Mesenchymal stem cell (in vitro differentiated cells and primary cell): Measurements from ENCODE around the gene C6orf47.

Experiments
- DNase-seq: peaks from one replicate; pipeline ENCODE4 v3.0.0-alpha.2; 2013
- H2AFZ ChIP-seq: one replicate; pipeline ENCODE4 v1.6.1; 2013; ENCODE audit warnings: low read depth, mild to moderate bottlenecking, control low read depth, inconsistent platforms, low read length, moderate library complexity
- H2AK5ac ChIP-seq: 2 replicates; pipeline ENCODE4 v1.6.1; 2013; ENCODE audit warnings: low read length, moderate library complexity, mild to moderate bottlenecking, inconsistent platforms; ENCODE audit not compliant: severe bottlenecking
- H2BK120ac ChIP-seq: one replicate; pipeline ENCODE4 v1.6.1; 2013; ENCODE audit warnings: low read depth, mild to moderate bottlenecking, inconsistent platforms, low read length, moderate library complexity
- H2BK12ac ChIP-seq, 2 experiments: one replicate each; pipeline ENCODE4 v1.6.1; 2013; ENCODE audit warnings: inconsistent platforms in 2 of 2, low read length in 2 of 2, mild to moderate bottlenecking in 2 of 2, moderate library complexity in 2 of 2, control low read depth in 1 of 2
- H2BK15ac ChIP-seq: one replicate; pipeline ENCODE4 v1.6.1; 2013; ENCODE audit warnings: mild to moderate bottlenecking, low read depth, inconsistent platforms; ENCODE audit not compliant: poor library complexity, severe bottlenecking
- H2BK5ac ChIP-seq: 2 replicates; pipeline ENCODE4 v1.6.1; 2013; ENCODE audit warnings: low read depth, mild to moderate bottlenecking, low read length, control low read depth, inconsistent platforms; ENCODE audit not compliant: poor library complexity, severe bottlenecking
- H3K14ac ChIP-seq, 2 experiments: one replicate each; pipeline ENCODE4 v1.6.1; 2013; ENCODE audit warnings: inconsistent platforms in 2 of 2, low read length in 2 of 2, control low read depth in 1 of 2, mild to moderate bottlenecking in 1 of 2, moderate library complexity in 1 of 2
- H3K18ac ChIP-seq, 2 experiments: one replicate each; pipeline ENCODE4 v1.6.1; 2013; ENCODE audit warnings: inconsistent platforms in 2 of 2, low read length in 2 of 2, control low read depth in 1 of 2, low read depth in 1 of 2, mild to moderate bottlenecking in 1 of 2
- H3K23ac ChIP-seq, 2 experiments: one replicate each; pipeline ENCODE4 v1.6.1; 2013; ENCODE audit warnings: inconsistent platforms in 2 of 2, low read length in 2 of 2, mild to moderate bottlenecking in 2 of 2, moderate library complexity in 2 of 2, control low read depth in 1 of 2
- H3K27ac ChIP-seq: 2 replicates; pipeline ENCODE4 v1.5.1; 2013; ENCODE audit warnings: mild to moderate bottlenecking, moderate library complexity, low read length, control low read depth, inconsistent platforms; ENCODE audit not compliant: poor library complexity, severe bottlenecking
- H3K27me3 ChIP-seq, 2 experiments: 2 replicates each; pipeline versions ENCODE4 v1.6.1 to v1.7.0; 2013; ENCODE audit warnings: low read length in 2 of 2, mild to moderate bottlenecking in 2 of 2, moderate library complexity in 2 of 2, control low read depth in 1 of 2, inconsistent platforms in 1 of 2; ENCODE audit not compliant: control insufficient read depth in 1 of 2, insufficient read depth in 1 of 2
- H3K36me3 ChIP-seq, 2 experiments: 2 replicates each; pipeline versions ENCODE4 v1.6.1 to v1.7.0; 2013; ENCODE audit warnings: low read length in 2 of 2, control low read depth in 1 of 2, inconsistent platforms in 1 of 2, low read depth in 1 of 2, mild to moderate bottlenecking in 1 of 2; ENCODE audit not compliant: insufficient read depth in 2 of 2, control insufficient read depth in 1 of 2
- H3K4ac ChIP-seq, 2 experiments: one replicate each; pipeline ENCODE4 v1.6.1; 2013; ENCODE audit warnings: inconsistent platforms in 2 of 2, low read length in 2 of 2, mild to moderate bottlenecking in 2 of 2, moderate library complexity in 2 of 2, control low read depth in 1 of 2, low read depth in 1 of 2
- H3K4me1 ChIP-seq: 2 replicates; pipeline ENCODE4 v1.6.1; 2013; ENCODE audit warnings: low read depth, low read length, control low read depth; ENCODE audit not compliant: control insufficient read depth, insufficient read depth
- H3K4me2 ChIP-seq: 2 replicates; pipeline ENCODE4 v1.6.1; 2013; ENCODE audit warnings: low read length, mild to moderate bottlenecking, inconsistent platforms; ENCODE audit not compliant: poor library complexity, severe bottlenecking
- H3K4me3 ChIP-seq, 2 experiments: 2 replicates each; pipeline versions ENCODE4 v1.5.1 to v1.7.0; 2013; ENCODE audit warnings: low read length in 2 of 2, mild to moderate bottlenecking in 2 of 2, control low read depth in 1 of 2, low read depth in 1 of 2; ENCODE audit not compliant: insufficient read depth in 1 of 2
- H3K79me1 ChIP-seq: replicated peaks from 2 replicates; pipeline ENCODE4 v1.6.1; 2013; ENCODE audit warnings: mild to moderate bottlenecking, control low read depth, low read length, inconsistent platforms; ENCODE audit not compliant: poor library complexity, severe bottlenecking
- H3K9ac ChIP-seq: 2 replicates; pipeline ENCODE4 v1.7.0; 2013; ENCODE audit warnings: mild to moderate bottlenecking, low read length, moderate library complexity
- H3K9me3 ChIP-seq: 2 replicates; pipeline ENCODE4 v1.7.0; 2013; ENCODE audit warnings: mild to moderate bottlenecking, low read length; ENCODE audit not compliant: control insufficient read depth
- H4K8ac ChIP-seq: one replicate; pipeline ENCODE4 v1.6.1; 2013; ENCODE audit warnings: inconsistent platforms, mild to moderate bottlenecking, low read length, moderate library complexity
- H4K91ac ChIP-seq: one replicate; pipeline ENCODE4 v1.6.1; 2013; ENCODE audit warnings: mild to moderate bottlenecking, low read length, inconsistent platforms
- WGBS: methylation state at CpG from one replicate; pipeline ENCODE4 v1.1.7; 2013; ENCODE audit warnings: mixed read lengths; 5-methylcytosine and 5-hydroxymethylcytosine counted together

The C6orf47 gene

GRCh38 chr6:31632279-31632946, 28.2 kb downstream of the C6orf47 start:
- no peak overlapping the region for H3K4ac ChIP-seq
- no peak overlapping the region for H3K27ac ChIP-seq
- H2BK120ac ChIP-seq, result no peak overlapping the region
- H3K36me3 ChIP-seq, result peaks cover 98 to 99% of the 10 kb centered on the region in 2 experiments
- H2AFZ ChIP-seq, result no peak overlapping the region
- peaks cover 23% of the 10 kb centered on the region for H3K79me1 ChIP-seq
- no peak for DNase-seq
- peak overlapping the region; percentile 87 for H4K8ac ChIP-seq
- peak overlapping the region; percentile 60 for H3K9ac ChIP-seq
- H3K4me3 ChIP-seq, result no peak overlapping the region
- no peak overlapping the region for H2BK15ac ChIP-seq
- peaks cover 1% of the 10 kb centered on the region for H3K4me1 ChIP-seq
- no peak overlapping the region for H2BK12ac ChIP-seq
- WGBS, result 95% methylated on average over 26 of the region's 26 CpGs
- H3K18ac ChIP-seq, result no peak overlapping the region
- no peak overlapping the region for H3K23ac ChIP-seq
- no peak overlapping the region for H3K14ac ChIP-seq
- H3K4me2 ChIP-seq, result no peak overlapping the region
- peak overlapping the region; percentile 62 for H4K91ac ChIP-seq
- H2BK5ac ChIP-seq, result no peak overlapping the region
- no peaks in the 10 kb centered on the region for H3K27me3 ChIP-seq
- H2AK5ac ChIP-seq, result no peak overlapping the region
- H3K9me3 ChIP-seq, result no peaks in the 10 kb centered on the region

- DNase-seq, result no peak
- Histone ChIP-seq H3K27ac (no peak overlapping the region), H4K8ac (no peak overlapping the region), H2BK120ac (no peak overlapping the region), H2BK15ac (no peak overlapping the region), H2AK5ac (no peak overlapping the region), H4K91ac (no peak overlapping the region), H3K79me1 (peaks cover 21% of the 10 kb centered on the region), H2AFZ (no peak overlapping the region), H3K9ac (no peak overlapping the region), H3K4me2 (no peak overlapping the region), H3K23ac (no peak overlapping the region), H3K4me3 (no peak overlapping the region), H3K4ac (no peak overlapping the region), H3K4me1 (no peaks in the 10 kb centered on the region), H3K18ac (no peak overlapping the region), H3K36me3 (peaks cover 97 to 100% of the 10 kb centered on the region in 2 experiments), H2BK12ac (no peak overlapping the region), H2BK5ac (no peak overlapping the region), H3K27me3 (no peaks in the 10 kb centered on the region), H3K9me3 (no peaks in the 10 kb centered on the region), H3K14ac (no peak overlapping the region)
- WGBS, result 98% methylated on average over 31 of the region's 32 CpGs
Observed at GRCh38 chr6:31631681-31632278, 28.8 kb downstream of the C6orf47 start.

GRCh38 chr6:31631209-31631608, 29.4 kb downstream of the C6orf47 start:
- H2BK5ac ChIP-seq, result no peak overlapping the region
- H3K27me3 ChIP-seq, result no peaks in the 10 kb centered on the region
- no peak overlapping the region for H3K4me3 ChIP-seq
- H4K8ac ChIP-seq, result no peak overlapping the region
- no peak overlapping the region for H2AFZ ChIP-seq
- no peaks in the 10 kb centered on the region for H3K4me1 ChIP-seq
- no peak overlapping the region for H3K4ac ChIP-seq
- H3K36me3 ChIP-seq, result peaks cover 96 to 100% of the 10 kb centered on the region in 2 experiments
- H3K9me3 ChIP-seq, result no peaks in the 10 kb centered on the region
- no peak overlapping the region for H3K23ac ChIP-seq
- no peak overlapping the region for H3K9ac ChIP-seq
- H3K18ac ChIP-seq, result no peak overlapping the region
- peaks cover 21% of the 10 kb centered on the region for H3K79me1 ChIP-seq
- H4K91ac ChIP-seq, result no peak overlapping the region
- 96% methylated on average over 16 of the region's 16 CpGs for WGBS
- no peak overlapping the region for H3K27ac ChIP-seq
- H2BK15ac ChIP-seq, result no peak overlapping the region
- no peak overlapping the region for H2BK120ac ChIP-seq
- no peak overlapping the region for H2BK12ac ChIP-seq
- no peak overlapping the region for H3K4me2 ChIP-seq
- no peak overlapping the region for H3K14ac ChIP-seq
- H2AK5ac ChIP-seq, result no peak overlapping the region
- DNase-seq, result no peak

DNA sequence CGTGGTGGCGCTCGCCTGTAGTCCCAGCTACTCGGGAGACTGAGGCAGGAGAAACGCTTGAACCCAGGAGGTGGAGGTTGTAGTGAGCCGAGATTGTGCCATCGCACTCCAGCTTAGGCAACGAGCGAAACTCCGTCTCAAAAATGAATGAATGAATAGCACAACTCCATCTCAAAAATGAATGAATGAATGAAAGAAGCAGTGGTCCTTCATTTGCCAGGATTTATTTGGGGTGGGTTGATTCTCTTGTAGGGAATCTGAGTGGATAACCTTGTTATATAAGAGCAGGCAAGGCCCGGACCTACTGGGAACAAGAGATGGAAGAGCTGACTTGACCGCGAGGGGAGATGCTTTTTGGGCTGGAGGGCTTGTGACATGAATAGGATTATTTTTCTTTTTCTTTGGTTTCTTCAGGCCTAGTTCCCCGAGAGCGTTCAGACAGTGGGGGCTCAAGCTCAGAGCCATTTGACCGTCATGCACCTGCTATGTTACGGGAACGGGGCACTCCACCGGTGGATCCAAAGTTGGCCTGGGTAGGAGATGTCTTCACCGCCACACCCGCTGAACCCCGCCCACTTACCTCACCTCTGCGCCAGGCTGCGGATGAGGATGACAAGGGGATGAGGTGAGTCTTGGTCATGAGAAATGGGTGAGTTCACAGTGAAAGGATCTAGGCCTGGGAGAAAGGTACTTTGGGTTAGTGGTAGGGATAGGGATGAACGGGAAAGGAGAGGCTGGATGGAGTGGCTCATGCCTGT, 30.2 kb downstream of the C6orf47 start:
- Histone ChIP-seq H3K9me3 (no peaks in the 10 kb centered on the region), H3K4ac (no peak overlapping the region), H4K8ac (no peak overlapping the region), H3K4me2 (no peak overlapping the region), H3K36me3 (peaks cover 96 to 100% of the 10 kb centered on the region in 2 experiments), H2AK5ac (no peak overlapping the region), H2BK12ac (no peak overlapping the region), H3K14ac (no peak overlapping the region), H3K27ac (no peak overlapping the region), H3K18ac (no peak overlapping the region), H3K4me1 (no peaks in the 10 kb centered on the region), H3K4me3 (no peak overlapping the region), H3K23ac (no peak overlapping the region), H3K27me3 (no peaks in the 10 kb centered on the region), H2BK15ac (no peak overlapping the region), H3K9ac (peak overlapping the region; percentile 41), H3K79me1 (peaks cover 20% of the 10 kb centered on the region), H4K91ac (no peak overlapping the region), H2BK120ac (no peak overlapping the region), H2AFZ (no peak overlapping the region), H2BK5ac (no peak overlapping the region)
- WGBS, result 98% methylated on average over 25 of the region's 25 CpGs
- no peak for DNase-seq
